GM19455 (cell line): ENCODE results near the gene CDKAL1.
"Not testable (repeated sequence)": the region's sequence is repeated elsewhere in the genome, so short reads cannot be mapped to it uniquely, and the experiment has no call there.

Experiments used
- ATAC-seq: cut with Tn5 transposase; IDR thresholded peaks from one replicate; pipeline ENCODE4 v1.9.1; 2021; ENCODE audit not compliant: unreplicated experiment

CDKAL1 gene

DNA sequence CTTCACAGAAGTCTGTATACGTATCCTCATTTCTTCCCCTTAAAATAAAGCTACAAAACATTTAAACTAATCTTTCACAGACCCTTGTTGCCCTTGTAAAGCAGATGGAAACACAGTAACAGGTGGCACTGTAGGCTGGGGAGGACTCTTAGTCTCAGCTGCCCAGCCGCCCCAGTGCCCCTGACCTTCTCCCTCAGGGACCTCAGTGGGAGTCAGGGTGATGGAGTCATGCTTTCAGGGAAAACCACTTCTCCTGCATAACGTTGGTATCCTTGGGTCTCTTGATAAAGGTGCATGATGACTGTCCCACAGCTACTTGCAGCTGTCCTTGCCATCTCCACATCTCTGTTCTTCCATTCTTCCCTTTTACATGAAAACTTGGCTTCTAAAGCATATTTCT, 198.6 kb downstream of the CDKAL1 start:
- ATAC-seq: no peak

DNA sequence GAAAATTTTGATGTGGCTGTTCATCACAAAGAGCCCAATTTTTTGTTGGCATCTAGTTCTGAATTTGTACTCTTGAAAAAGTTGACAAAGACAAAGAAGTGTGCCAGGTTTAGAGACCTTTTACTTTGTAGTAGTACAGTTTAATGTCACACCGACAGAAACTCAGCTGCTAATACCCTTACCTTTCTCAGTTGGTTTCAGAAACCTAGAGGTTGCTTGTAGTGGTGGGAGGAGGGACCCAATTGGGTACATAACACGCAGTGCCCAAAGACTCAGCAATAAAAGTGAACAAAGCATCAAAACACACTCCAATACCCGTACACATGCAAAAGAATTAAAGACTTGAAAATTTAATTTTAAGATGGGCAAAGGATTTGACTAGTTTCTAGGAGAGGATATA, 203.7 kb downstream of the CDKAL1 start:
- ATAC-seq: no peak

DNA sequence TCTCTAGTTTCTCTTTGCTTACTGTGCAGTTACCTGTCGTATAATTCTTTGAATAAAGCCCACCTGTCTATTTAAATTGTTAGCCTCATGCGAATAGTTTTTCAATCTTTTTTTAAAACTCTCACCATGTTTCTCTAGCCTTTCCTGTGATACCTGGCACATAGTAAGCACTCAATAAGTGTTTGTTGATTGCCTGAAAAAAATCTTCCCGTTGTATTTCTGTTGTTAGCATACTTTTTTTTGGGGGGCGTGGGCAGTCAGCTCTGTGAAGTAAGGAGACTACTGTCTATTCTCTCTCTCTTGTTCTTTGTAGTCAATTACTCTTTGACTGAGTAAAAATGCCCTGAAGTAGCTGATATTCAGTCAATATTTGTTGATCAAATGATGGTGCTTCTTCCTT, 205.8 kb downstream of the CDKAL1 start:
- no peak for ATAC-seq

DNA sequence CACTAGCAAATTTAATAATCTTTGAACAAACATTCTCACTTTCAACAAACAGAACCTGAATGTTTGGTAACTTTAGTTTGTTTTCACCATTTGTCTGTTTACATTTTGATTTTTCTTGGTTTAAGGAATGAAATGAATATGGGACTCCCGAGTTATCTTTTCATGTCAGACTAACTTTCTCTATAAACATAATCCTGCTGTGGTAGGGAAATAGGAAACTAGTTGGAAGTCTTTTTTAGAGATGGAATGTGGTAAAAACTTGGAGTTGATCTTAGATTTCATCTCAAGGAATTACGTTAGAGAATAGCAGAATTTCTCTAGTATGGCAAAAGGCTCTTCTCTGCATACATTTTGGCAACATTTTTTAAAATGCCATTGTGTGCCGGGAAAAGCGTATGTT, 206.5 kb downstream of the CDKAL1 start:
- ATAC-seq: no peak

DNA sequence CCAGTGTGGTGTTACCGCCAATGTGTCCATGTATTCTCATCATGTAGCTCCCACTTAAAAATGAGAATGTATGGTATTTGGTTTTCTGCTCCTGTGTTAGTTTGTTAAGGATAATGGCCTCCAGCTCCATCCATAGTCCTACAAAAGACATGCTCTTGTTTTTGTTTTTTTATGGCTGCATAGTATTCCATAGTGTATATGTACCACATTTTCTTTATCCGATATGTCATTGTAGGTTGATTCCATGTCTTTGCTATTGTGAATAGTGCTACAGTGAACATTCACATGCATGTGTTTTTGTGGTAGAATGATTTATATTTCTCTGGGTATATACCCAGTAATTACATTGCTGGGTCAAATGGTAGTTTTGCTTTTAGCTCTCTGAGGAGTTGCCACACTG, 207.2 kb downstream of the CDKAL1 start:
- ATAC-seq: no peak

DNA sequence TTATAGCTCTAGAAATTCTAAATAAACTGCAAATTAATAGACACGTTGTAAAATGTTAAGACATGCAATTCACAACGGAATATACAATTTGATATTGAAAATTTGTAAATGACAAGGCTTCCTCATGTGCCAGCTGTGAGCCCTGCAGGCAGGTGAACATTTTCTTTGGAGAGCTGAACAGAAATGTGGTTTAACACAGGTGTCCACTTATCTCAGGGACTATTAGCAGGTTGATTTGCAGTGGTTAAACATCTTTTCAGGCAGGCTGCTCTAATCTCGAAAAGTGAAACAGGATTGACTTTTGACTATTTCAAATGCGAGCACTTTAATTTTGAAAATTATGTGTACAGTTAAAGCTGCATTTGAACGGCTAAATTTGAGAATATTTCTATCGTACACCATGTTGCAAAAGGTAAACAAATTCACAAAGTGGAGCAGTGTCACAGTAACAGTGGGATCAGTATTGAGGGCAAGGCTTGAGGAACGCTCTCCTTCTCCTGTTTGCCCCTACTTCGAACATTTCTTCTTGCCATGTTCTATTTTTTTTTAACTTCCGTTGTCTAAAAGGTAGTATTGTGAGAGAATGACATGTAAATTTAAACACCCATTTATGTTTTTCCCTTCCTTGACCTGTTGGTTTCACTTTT, 210.8 kb downstream of the CDKAL1 start:
- ATAC-seq: no peak

DNA sequence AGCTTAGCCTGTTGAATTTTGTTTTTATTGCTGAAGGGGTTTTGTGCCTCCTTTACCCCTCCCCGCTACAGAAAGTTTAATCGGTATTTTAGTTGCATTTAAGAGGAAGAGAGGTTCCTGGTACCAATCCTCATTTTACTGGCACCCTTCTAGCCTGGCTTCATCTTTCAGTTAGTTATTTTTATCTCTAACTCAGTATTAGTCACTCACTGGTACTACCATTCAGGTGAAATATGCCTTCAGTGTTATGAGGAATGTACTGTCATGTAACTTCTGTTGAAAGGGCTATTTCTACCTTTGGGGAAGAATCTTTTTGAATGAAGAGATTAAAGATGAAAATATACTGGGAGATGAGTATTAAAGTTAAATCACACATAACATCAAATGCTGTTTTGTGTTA, 211.8 kb downstream of the CDKAL1 start:
- ATAC-seq: no peak

DNA sequence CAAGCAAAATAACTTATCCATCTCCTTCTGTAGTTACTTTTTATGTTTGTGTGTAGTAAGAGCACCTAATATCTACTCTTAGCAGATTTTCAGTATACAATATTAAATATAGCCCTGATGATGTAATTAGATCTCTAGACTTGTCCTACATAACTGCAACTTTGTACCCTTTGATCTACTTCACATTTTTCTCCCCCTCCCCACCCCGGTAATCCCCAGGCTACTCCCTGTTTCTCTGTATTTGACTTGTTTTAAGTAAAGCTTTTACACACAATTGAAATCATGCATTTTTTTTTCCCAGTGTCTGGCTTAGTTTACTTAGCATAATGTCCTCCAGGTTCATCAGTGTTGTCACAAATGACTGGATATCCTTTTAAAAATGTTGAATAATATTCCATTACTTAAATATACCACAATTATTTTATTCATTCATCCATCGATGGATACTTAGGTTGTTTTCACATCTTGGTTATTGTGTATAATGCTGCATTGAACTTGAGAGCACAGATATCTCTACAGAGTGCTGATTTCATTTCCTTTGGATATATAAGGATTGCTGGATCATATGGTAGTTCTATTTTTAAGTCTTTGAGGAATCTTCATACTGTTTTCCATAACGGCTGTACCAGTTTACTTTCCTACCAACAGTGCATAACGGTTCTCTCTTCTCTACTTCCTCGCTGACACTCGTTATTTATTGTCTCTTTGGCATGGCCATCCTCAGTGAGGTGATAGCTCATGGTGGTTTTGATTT, 212.7 kb downstream of the CDKAL1 start:
- no peak for ATAC-seq

DNA sequence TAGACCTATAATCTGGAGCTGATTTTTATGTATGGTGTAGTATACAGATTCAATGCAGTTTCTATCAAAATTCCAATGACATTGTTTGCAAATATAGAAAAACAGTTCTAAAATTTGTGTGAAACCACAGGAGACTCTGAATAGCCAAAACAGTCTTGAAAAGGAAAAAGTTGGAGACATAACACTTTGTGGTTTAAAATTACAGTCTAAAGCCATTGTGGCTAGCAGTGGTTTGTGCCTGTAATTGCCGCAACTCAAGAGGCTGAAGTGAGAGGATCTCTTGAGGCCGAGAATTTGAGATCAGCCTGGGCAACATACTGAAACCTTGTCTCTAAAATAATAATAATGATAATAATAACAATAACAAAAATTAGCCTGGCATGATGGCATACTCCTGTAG, 213.7 kb downstream of the CDKAL1 start:
- ATAC-seq: no peak

DNA sequence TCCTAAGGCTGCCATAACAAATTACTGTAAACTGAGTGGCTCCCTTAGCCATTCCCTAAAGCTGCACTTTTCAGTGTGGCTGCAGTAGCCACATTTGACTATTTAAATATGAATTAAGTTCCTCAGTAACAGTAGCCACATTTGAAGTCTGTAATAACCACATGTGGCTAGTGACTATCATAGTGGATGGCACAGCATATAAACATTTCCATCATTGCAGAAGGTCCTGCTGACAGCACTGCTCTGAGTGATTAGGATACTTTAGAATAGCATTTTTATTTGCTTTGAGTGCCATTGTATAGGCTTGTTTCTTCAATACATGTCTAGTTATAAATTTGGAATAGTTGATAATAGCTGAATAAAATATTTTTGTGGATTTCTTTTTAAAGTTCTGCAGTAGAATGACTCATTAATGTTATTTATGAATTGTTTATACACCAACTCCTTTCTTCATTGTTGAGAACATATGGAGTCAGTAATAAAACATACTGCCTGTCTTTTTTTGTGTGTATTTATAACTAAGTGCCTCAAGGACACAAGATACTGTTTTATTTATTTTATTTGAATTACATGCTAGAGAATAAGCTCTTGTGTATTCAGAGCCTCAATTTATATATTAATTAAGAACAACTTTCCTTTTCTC, 217.2 kb downstream of the CDKAL1 start:
- ATAC-seq: no peak

DNA sequence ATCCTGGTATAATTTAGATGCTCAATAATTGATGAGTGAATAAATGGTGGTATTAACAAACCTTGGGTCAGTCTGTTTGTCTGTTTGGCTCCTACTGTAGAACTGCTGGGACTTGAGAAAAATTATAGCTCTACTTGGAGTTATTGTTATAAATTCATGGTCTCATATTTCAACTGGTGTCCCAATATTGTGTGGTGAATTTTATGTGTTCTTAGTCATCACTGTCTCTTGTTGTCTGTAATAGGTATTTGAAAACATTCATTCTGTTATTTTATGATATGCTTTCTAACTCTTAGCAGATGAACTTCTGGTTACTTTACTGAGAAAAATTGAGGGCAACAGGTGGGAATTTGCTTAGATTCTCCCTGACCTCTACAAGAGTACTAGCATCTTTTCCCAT, 221.4 kb downstream of the CDKAL1 start:
- ATAC-seq: no peak

DNA sequence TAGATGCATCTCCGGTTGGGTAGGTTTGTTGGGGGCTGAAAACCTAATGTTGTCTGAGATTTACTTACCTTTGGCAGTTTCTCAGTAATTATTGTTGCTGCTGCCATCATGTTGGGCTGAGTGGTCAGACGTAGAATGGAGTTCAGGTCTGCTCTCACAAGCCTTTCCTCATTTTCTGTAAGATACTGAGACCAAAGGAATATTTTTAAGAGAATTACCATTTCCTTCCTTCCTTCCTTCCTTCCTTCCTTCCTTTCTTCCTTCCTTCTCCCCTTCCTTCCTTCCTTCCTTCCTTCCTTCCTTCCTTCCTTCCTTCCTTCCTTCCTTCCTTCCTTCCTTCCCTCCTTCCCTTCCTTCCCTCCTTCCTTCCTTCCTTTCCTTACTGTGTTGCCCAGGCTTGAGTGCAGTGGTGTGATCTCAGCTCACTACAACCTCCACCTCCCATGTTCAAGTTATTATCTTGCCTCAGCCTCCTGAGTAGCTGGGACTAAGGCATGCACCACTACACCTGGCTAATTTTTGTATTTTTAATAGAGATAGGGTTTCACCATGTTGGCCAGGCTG, 222.4 kb downstream of the CDKAL1 start:
- not testable (repeated sequence) for ATAC-seq

DNA sequence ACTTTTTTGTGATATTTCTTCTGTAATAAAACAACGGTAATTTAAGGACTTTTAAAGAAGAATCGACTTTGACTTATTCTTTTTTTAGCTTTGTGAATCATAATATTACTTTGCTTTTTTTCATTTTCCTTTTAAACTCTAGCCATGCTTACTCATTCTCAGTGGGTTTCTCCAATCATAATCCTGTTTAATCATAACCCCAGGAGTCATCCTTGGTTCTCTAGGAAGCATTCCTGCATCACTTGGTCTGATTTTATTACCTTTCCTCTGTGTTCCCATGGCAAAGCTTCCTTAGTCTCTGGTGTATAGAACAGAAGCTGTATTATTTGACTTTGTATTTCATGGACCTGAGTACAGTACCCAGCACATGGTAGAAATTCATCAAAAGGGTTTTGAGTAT, 223.5 kb downstream of the CDKAL1 start:
- ATAC-seq: no peak

DNA sequence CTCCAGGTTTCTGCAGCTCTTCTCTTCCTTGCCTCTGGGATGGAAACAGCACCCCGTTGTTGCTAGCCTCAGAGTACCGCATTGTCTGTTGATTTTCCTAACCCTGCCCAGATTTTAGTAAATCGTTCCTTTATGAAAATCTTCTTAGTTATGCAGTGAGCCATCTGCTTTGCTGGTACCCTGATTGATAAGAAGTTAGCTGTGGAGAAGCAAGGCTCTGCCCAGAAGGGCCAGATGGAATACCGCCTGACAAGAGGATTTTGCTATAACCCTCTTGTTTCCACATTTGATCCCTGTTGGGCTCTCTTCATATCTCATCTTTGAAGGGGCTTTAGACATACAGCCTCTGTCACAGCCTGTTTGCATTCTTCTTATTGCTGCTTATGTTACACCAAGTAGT, 229.0 kb downstream of the CDKAL1 start:
- no peak for ATAC-seq

DNA sequence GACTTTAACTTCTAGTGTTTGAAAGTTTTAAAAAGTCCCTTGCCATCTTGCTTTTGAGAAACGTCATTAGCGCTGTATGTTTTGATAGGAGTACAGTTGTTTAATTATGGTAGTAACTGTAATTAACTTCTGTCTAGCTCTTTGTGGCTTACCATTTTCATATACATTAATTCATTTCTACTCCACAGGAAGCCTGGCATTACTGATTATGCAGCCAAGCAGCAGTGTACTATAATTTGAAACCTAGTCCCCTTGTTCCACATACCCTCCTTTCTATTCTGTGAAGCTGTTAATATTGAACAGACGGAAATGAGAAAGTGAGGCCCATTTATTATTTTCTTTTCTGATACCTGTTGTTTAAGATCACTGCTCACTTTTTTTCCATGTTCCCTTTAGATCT, 235.4 kb downstream of the CDKAL1 start:
- ATAC-seq: no peak

DNA sequence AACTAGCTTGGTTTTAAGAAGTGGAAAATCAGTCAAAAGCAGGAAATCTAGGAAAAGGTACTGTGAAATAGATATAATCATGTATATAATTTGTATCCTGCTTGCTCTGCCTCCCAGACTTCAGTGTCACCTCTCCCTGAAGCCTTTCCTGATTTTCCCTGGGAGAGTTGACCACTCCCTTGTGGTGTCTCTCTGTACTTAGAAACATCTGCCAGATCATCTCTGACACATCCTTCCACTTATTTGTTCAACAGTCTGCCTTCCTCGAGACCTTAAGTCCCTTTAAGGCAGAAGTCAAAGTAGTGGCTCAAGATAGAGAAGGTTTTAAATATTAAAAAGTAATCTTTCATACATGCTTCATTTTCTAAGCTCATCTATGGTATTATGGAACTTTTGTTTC, 236.5 kb downstream of the CDKAL1 start:
- ATAC-seq: no peak

DNA sequence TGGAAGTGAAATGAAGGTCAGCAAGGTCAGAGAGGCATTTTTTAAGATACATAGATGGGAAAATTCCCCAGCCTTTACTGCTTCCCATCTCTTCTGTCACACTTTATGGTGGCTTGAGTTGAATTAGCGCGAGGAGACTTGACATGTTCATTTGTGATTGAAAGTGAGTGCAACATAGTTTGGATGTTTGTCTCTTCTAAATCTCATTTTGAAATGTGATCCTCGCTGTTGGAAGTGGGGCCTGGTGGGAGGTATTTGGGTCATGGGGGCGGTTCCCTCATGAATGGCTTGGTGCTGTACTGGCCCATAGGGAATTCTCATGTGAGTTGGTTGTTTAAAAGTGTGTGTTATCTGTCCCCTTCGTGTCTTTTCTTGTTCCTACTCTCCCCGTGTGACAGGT, 237.2 kb downstream of the CDKAL1 start:
- no peak for ATAC-seq

DNA sequence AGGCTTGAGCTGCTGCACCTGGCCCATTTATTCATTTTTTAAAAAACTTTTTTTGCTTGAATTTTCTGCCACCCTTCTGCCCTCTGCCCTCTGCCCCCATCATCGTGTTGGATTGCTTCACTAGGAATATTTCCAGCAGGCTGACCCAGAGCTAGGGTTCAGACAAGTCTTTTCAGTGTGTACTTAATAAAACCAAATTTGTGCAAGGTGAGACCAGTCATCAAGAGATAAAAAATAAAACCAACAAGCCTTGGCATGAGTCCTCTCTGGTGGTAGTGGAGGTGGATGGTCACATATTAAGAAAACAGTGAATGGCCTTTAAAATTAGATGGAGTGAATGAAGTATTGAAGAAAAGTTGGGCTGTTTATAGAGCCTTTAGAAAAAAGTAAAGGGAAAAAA, 239.6 kb downstream of the CDKAL1 start:
- ATAC-seq: no peak

DNA sequence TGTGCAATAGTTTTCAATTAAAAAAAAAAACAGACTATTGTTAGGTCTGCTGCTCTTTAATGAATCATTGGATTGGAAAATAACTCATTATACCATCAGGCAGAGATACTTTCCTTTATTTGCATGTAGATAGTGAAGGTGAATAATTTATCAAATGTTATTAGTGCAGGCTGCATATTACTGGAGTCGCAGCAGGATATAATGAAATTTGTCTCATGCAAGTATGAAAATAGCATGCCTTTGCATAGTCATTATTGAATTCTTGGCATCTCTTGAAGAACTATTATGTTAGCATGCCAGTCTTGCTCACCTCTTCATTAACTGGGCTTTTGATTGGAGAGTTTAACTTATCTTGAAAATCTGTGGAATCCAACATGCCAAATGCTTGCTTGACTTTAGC, 241.7 kb downstream of the CDKAL1 start:
- no peak for ATAC-seq

DNA sequence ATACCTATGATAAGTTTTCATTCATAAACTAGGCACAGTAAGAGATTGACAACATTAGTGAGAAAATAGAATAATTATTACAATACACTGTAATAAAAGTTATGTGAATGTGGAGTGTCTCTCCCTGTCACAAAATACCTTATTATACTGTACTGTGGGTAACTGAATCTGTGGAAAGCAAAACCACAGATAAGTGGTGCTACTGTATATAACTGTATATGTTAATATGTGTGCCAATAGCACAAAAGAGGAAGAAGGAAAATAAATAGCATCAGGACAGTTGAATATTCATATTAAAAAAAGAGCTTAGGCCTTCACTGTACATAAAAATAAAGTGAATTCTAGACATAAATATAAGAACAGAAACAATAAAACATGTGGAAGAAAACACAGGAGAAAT, 243.5 kb downstream of the CDKAL1 start:
- no peak for ATAC-seq

DNA sequence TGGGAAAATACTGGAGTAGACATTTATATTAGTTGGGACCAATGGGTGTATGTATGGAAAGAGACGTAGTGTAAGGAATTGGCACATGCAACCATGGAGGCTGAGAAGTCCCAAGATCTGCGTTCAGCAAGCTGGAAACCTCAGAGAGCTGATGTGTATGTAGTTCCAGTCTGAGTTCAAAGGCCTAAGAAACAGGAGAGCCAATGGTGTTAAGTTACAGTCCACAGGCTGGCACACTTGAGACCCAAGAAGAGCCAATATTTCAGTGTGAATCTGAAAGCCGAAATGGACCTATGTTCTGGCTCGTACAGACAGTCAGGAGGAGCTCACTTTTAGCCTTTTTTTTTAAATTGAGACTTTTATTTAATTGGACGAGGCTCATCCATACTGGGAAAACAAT, 244.2 kb downstream of the CDKAL1 start:
- ATAC-seq: no peak

DNA sequence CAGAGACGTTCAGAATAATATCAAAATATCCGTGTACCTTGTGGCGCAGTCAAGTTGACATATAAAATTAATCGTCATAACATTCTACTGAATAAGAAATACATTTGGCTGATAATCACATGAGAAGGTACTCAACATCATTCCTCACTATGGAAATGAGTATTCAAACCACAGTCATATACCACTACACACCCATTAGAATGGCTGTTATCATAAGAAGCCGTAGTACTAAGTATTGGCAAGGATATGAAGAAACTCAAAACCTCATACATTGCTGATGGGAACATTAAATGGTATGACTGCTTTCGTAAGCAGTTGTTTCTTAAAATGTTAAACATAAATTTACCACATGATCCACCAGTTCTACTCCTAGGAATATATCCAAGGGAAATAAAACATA, 244.7 kb downstream of the CDKAL1 start:
- no peak for ATAC-seq
